HG03432 (cell line): ENCODE results near the gene COG7.
"Not testable (repeated sequence)": the region's sequence is repeated elsewhere in the genome, so short reads cannot be mapped to it uniquely, and the experiment has no call there.

Experiments used
- ATAC-seq: cut with Tn5 transposase; IDR thresholded peaks from one replicate; pipeline ENCODE4 v1.9.1; 2021; ENCODE audit warnings: mild to moderate bottlenecking, moderate library complexity; ENCODE audit not compliant: unreplicated experiment

The COG7 gene

DNA sequence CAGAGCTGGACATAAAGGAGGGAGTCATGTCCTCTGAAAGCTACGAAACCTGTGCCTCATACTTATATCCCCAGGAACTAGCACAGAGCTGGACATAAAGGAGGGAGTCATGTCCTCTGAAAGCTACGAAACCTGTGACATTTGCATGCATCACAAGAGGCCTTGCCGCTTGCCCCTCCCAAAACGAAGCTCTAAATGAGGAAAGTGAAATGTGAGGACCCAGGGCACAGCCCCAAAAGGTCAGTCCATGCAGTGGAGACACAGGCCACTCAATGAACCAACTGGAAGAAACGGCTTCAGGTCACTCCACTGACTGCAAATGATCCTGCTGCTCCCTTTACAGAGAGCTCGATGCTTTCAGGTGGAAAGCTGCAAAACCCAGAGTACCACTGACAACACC lies 38.3 kb downstream of the COG7 start:
- ATAC-seq, result no peak

DNA sequence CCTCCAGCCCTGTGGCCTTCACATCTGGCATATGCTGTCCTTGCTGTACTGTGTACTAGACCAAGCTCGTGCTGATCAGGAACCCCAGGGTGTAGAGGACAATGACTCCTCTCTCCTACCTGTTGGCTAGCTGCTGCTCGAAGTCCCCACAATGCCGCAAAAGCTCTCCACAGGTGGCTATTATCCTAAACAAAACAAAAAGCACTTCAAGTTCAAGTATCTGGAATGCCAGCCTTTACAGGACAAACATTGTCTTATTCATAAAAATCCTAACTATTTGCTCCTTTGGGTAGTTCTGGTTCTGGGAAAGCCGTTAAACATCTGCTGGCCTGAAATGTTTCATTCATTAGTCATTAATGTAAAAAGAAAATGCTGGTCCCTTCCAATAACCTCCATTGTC lies 42.8 kb downstream of the COG7 start:
- no peak for ATAC-seq

DNA sequence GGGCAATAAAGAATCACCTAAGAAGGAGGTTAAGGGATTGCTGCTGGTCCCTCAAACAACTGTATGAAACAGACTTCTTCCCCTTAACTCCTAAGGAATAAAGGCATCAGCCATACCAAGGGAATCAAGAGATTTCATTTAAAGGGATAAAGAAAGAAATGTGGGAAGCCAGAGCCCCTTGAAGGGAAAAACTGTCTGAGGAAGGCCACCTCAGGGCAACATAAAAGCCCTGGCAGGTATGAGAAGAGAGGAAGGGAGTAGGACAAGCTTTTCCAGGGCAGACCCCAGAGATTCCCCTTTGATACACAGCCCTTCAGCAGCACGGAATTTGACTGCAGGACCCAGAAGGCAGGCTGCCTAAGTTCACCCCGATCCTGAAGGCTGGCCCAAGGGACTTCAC lies 43.5 kb downstream of the COG7 start:
- no peak for ATAC-seq

DNA sequence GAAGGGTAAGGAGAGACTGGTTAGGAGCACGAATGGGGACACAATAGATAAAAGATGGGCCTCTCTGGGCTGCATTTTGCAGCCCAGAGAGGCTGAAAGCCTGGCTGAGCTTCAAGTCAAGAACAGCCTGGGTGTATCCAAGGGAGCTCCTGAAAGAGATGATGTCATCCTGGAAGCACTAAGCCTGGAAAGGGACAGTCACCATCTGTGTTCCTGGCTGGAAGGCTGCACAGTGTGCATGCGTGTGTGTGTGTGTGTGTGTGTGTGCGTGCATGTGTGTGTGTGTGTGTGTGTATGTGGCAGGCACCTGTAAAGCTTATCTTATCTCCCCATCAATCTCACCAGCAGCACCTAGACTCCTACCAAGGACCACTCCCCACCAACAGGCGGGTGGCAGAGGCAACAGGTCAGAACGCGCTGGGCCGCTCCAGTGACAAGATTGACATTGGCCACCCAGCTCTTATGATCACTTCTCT lies 44.1 kb downstream of the COG7 start:
- ATAC-seq, result no peak

DNA sequence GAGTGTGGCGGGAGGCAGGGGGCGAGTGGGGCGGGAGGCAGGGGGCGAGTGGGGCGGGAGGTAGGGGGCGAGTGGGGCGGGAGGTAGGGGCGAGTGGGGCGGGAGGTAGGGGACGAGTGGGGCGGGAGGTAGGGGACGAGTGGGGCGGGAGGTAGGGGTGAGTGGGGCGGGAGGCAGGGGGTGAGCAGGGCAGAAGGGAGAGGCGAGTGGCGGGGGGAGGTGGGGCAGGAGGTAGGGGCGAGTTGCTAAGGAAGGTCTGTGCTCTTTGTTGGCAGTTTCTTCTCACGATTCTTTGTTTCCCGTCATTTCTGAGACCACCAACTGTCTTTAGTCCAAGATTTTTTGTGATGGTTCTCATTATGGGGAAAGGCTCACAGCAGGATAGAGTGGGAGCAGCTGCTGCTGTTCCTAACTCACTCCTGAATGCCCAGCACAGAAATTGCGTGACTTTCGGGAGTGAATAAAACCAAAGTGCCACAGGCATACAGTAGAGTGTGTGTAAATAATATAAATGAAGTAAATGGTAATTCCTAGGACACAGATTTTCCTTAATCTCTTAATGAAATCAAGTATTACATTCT lies 44.7 kb downstream of the COG7 start:
- ATAC-seq, result no peak

DNA sequence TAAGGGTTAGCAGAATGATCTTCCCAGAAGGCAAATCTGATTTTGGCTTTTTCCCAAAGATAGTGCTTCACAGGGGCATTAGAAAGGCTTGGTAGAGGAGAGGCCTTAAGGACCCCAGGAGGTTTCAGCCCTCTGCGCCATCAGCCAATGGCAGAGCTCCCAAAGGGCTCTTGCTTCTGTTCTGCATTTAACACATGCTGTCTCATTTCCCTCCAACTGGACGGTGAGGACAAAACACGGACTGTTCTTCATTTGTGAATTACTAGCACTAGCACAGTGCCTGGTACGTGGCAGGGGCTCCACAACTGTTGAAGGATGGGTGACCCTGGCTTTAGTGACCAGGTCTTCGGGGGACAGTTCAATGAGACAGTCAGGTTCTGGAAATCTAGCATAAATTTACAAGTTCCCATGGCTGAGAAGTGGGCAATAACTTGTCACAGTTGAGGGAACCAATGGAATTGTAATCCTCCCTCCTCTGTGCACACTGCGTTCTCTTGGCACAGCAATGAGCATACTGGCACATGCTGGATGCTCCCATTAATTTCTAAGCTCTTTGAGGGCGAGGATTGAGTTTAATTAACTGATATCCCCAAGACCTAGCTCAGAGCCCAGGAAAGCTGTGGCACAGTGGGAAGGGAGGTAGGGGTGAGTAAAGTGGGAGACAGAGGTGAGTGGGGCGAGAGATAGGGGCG lies 45.4 kb downstream of the COG7 start:
- ATAC-seq, result no peak

DNA sequence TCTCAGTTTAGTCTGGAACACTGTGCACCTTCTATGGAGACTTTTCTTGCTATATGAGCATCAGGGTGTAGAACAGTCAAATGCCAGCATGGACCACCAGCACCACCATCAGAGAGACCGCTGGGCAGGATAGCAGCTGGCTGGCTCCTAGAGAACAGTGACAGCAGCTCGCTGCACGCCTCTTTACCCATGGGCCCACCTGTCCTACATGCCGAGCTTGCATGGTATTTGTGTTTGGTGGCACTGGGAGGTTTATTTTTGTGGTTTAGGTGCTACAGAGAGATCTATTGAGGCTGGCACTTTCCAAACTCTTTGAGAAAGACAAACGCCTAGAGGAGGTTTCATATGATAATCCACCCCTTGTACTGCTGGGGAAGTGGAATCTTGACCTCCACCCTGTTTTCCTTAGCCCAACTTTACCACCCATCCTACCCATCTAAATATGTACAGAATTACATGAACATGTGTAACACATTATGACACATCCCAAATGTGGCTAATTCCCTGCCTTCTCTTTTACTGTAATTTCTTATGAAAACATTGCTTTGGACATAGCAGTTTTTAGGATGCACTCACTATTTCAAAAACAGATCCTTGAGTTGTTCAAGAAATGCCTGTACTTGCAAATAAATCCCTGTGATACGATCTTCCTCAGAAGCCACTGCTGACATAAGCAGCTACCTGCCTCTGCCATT lies 46.3 kb downstream of the COG7 start:
- no peak for ATAC-seq

DNA sequence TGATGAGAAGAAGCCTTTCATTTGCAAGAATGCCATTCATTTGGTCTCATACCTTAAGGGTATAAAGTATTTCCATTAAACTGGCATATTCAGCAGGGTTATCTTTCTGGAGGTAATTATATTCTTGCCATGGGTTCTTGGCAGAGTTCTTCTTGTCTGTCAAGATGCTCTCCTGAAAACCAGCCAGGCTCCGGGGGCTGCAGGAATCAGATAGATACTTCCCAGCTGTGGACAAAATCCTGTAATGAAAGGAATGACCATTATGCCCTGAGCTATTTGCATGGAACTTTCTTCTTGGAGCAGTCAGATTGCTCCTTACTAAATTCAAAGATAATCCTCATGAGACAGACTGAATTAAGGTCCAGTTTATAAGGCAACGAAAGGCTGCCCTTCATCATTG lies 47.0 kb downstream of the COG7 start:
- no peak for ATAC-seq

DNA sequence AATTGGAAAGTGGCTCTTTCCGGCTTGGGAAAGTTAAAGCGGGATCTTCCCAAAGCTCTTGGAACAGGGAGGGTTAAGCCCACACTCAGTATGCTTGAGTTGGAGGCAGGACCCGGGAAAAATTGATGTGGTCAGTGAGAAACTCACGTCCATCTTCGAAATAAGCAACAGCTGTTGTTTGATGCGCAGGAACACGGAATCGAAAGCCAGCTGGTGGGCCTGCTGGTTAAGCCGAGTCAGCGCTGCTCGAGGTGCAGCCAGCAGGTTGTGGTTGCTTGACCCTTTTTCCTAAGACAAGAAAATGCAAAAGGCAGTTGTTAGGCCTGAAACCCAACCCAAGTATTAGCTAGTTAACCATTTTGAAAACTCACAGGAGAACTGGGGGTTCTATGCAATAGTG lies 49.4 kb downstream of the COG7 start:
- no peak for ATAC-seq

DNA sequence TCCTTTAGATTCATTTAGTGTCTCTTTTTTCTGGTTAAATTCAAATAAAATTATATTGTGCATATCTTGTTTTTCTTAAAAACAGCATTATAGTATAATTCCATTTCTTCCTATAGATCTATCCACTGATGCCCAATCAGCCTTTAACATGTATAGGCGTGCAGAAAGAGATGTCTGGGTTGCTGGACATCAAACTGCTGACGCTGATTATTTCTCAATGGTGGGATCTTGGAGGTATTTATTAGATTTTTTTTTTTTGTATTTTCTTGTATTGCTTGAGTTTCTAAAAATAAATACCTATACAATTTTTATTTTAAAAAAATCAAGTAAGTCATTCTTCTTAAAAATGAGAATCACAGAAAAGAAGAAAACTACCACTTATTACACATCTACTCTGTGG lies 50.9 kb downstream of the COG7 start:
- no peak for ATAC-seq

DNA sequence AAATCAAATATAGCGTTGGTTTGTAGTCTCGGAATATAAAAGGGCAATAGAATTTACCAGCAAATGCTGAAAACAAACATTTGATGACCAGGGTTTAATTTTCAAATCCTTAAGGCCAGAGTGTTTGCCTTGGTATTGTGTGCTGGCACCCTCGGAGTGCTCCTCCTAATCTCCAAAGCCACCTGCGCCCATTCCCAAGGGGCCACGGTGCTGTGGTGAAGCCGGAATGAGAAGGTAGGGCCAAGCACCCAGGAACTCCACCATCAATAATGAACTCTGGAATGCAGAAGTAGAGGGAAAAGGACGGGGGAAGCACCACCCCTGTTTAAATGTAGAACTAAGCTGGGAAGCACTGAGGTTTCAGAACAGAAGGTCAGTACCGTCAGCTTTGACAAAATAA lies 51.9 kb downstream of the COG7 start:
- no peak for ATAC-seq

DNA sequence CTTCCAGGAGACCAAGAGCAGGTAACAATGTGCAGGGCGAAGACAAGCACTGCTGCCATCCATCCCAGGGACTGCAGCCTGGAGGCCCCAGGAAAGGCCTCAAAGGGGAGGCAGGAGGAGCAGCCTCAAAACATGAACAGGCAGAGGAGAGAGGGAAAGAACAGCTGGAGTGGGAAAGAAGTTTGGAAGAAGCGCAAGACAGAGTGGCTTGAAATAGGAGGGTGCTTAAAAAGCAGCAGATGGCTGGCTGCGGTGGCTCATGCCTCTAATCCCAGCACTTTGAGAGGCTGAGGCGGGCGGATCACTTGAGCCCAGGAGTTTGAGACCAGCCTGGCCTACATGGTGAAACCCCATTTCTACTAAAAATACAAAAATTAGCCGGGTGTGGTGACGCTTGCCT lies 52.5 kb downstream of the COG7 start:
- not testable (repeated sequence) for ATAC-seq

DNA sequence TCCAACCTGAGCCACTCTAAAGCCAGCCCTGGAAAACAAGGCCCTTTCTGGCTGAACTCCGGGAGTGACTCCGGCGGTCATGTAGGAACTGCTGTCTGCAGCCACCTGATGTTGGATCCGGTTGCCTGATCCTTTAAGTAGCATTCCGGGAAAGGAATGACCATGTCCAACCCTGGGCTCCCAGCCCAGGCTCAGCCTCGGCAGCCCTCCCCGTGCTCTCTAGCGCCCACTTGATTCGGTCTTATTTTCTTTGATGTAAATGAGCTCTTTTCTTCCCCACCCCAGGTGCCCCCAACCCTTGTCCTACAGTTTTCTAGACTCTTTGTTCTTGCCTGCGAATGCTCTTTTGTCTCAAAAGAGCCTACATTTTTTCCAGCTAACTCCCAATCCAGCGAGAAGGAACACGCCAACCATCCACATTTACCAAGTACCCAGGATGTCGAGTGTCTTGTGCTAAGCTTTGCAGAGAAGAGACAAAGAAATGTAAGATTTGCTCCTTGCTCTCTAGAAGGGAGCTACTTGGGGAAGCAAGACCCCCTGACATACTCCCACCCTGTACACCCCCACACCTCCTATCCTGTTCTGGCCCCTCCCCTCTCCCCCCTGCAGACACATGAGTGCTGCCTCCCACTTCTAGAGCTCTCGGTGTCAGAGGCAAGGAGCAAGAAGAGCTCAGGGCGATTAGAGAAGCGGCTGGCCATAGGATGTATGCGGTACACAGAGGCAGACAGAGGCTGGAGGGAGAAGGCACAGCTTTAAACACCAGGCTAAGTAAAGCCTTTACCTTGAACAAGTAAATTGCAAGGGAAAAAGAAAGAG lies 53.8 kb downstream of the COG7 start:
- no peak for ATAC-seq

DNA sequence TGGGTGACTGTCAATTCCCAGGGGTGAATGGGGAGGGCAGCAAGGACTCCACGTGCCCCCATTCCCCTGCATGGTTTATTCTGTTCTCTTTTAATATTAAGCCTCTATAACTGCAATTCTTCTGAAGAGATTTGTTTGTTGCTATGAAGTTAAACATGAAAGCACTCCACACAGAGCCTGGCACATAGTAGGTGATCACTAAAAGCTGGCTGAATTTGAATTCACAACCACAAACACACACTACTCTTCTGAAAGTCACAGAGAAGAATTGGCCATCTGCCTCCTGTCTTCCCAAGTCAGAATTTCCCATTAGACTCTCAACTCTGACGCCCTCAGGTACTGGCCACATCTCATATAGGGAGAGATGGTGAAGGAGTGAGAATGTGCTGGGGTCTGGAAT lies 55.5 kb downstream of the COG7 start:
- ATAC-seq, result no peak

DNA sequence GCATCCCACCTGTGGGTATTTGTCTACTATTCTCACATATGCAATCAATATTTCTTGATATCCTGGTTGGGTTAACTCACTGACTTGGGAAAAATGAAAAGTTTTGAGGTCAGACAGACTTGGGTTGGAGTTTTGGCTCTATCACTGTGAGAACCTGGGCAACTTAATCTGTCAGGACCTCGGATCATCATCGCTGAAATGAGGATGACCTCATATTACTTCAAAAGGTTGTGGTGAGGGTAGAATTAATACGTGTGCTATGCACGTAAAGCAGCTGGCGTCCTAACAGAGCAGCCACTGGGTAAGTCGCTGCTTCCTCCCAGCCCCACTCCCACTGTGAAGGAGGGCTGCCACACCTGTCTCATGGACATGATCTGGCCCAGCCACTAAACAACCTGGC lies 57.3 kb downstream of the COG7 start:
- ATAC-seq, result no peak

DNA sequence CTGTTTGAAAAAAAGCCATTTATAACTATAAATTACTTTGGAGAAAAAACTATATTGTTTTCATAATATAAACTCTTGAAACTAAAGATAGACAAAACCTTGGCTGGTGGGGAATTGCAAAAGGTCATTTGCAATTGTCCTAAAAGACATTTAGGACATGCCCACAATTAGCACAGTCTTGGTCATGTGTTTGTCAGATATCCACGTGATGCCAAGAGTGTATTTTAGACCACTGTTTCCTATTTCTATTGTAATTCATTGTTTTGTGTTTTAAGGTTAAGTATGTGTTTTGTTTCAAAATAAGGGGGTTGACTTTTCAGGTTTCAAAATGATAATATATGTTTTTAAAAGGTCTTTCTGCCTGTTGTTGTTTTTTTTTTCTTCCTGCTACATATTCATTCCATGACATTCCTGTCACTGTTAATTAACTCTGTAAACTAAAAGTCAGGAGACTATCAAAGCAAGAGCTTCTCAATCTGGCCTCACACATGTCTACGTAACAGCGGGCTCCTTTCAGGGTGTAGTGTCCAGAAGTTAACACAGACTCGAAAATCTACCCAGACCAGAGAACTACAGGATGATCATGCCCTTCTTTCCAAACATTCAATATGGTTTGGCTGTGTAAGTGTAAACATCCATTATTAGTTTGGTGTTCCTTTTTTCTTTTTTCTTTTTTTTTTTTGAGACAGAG lies 58.7 kb downstream of the COG7 start:
- ATAC-seq, result no peak

DNA sequence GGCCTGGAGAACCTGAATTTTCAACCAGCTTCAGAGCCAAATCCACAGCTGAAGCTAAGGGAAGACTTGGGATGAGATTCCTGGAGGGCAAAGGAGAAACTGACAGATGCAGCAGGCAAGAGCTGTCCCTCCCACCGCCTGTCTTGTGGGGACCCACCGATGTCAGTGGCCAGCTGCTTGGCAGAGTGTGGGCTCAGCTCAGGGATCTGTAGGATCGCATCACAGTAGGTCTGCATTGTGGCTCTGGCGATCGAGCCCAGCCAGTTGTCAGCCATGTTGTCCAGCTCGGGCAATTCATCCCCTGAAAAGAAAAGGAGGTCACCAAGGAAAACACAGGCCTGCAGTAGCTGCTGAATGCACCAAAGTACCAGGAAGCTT lies 60.8 kb downstream of the COG7 start:
- no peak for ATAC-seq

DNA sequence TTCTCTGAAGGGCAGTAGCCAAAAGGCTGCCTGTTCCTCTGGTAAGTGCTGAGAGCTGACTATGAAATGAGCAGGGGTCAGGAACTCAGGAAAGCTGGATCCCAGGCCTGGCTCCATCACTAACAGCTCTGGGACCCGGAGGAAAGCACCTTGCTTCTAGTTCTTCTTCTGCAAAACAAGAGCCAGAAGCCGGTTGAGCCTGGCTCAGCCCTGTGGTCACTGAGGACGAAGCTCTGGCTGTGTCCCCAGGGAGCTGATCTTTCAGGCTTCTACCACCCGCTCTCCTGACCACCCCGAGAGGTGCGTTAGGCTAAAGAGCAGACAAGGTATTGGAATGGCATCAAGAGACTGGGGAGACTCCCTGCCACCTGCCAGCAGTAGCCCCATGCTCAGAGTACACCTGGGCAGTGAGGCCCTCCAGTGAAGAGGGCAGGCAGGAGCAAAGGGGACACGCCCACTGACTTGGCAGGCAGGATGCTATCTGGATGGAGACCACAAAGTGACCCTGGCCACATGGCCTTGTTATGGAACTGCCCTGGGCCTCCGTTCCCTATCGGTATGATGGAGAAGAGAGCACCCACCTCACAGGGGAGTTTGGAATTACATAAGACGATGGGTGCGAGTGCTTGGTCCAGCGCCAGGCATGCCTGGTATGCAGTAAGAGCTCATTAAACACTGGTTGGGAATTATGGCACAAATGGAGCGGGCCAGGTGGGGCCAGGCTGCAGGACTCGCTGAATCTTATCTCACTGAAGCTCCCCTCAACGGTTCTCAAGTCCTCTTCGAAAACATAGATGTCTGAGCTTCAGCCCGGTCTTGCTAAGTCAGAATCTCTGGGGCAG lies 61.4 kb downstream of the COG7 start:
- no peak for ATAC-seq

DNA sequence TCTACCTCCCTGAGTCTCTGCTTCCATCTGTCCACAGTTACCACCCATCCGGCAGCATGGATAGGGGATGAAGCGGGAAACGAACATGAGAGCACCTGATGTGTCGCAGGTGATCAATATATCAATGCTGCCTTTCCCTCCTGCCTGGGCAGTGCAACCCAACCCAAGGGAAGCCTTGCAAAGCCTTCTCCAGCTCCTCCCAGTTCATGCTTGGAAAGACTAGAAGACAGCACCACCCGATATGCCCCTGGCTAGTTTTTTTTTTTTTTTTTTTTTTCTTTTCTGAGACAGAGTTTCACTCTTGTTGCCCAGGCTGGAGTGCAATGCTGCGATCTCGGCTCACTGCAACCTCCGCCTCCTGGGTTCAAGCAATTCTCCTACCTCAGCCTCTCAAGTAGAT lies 63.1 kb downstream of the COG7 start:
- ATAC-seq, result not testable (repeated sequence)

DNA sequence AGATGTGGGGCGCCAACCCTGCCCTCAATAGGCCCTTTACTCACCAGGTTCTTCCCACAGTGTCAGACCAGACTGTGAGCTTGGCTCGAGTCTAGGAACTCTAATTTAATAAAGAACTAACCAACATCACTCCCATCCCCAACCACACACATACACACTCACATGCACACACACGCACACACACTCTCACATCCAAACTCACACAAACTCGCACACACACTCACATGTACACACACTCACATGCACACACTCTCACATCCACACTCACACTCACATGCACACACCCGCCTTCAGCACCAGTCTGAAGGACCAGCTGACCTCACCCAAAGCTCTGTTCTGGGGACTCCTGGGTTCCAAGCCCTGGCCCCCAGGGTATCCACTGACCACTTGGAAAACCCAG lies 63.8 kb downstream of the COG7 start:
- ATAC-seq, result no peak
